Esophagus squamous epithelium (tissue), 4 donors: ENCODE measurements around the gene IL20.

ENCODE experiments used
- POLR2A ChIP-seq, 4 donors: fragments of 450-650 bp; IDR thresholded peaks; one replicate each; pipeline ENCODE4 v1.6.1; 2017; ENCODE audit warnings: antibody characterized with exemption in 4 of 4, mild to moderate bottlenecking in 4 of 4, moderate library complexity in 3 of 4
- TF ChIP-seq, protein P1 (sequence below), 6 experiments: fragments of 450-650 bp in 4 of 6; fragments of 200-600 bp in 2 of 6; sonication (generic) in 2 of 6; IDR thresholded peaks; one replicate each; pipeline ENCODE4 v1.5.1; 2016 to 2019; ENCODE audit warnings: antibody characterized with exemption in 6 of 6, mild to moderate bottlenecking in 4 of 6, moderate library complexity in 4 of 6

DNA sequence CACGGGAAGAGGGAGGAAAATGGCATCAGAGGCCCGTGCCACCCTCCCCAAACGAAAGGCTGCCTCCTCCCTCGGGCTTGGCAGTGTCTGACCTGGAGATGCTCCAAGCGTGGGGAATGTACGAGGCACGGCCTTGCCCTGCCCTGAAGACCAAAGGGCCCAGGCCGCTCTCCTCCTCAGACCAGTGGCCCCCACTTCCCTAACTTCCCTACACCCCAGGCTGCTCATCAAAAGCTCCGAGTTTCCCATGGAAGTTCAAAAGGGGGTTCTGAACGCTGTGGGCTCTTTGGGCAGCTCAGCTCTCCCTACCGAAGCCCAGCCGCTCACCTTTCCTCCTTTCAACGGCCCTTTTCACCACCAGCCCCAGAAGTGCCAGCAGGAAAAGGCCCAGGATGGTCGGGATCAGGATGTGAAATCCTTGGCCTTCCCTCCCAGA is 44.5 kb downstream of the IL20 start:
- TF ChIP-seq, protein P1, sequence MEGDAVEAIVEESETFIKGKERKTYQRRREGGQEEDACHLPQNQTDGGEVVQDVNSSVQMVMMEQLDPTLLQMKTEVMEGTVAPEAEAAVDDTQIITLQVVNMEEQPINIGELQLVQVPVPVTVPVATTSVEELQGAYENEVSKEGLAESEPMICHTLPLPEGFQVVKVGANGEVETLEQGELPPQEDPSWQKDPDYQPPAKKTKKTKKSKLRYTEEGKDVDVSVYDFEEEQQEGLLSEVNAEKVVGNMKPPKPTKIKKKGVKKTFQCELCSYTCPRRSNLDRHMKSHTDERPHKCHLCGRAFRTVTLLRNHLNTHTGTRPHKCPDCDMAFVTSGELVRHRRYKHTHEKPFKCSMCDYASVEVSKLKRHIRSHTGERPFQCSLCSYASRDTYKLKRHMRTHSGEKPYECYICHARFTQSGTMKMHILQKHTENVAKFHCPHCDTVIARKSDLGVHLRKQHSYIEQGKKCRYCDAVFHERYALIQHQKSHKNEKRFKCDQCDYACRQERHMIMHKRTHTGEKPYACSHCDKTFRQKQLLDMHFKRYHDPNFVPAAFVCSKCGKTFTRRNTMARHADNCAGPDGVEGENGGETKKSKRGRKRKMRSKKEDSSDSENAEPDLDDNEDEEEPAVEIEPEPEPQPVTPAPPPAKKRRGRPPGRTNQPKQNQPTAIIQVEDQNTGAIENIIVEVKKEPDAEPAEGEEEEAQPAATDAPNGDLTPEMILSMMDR (IDR thresholded peaks at IDR 0.05): no peak
- TF ChIP-seq POLR2A (IDR thresholded peaks at IDR 0.05): no peak
